ENCODE results near the gene NRIP1. TPM values are rescaled to one million over a fixed set of nuclear protein-coding genes. Genes with fewer than 3 reads are reported as not detected.

NRIP1 gene
- total RNA-seq, 1 experiment from 2014 or later: 19.1 TPM

DNA sequence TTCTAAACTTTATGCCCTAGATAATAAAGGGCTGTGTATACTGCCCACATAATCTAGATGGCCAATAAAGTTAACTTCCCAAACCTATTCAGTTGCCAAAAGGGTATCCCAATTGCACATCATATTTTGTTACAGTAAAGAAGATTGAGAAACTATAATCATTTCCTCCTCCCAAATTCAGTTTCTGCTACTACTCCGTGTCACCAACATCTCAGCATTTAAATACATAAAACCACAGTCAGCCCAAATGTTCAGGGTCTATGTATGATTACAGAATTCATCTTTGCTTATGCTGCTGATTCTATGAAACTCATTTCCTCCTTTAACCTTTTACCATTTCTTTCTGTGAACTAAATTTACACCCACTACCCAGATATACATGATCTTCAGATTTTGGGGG lies 28.6 kb downstream of the NRIP1 start:
- Histone ChIP-seq H3K9me3 (ENCODE audit: control insufficient read depth, insufficient read depth, low read depth, low read length) (no peaks in the 10 kb centered on the region), H3K36me3 (ENCODE audit: control insufficient read depth, insufficient read depth, low read length) (no peaks in the 10 kb centered on the region), H3K4me1 (ENCODE audit: control insufficient read depth, insufficient read depth, low read length) (no peaks in the 10 kb centered on the region), H3K27me3 (ENCODE audit: control insufficient read depth, insufficient read depth, low read length) (no peaks in the 10 kb centered on the region), H3K4me3 (ENCODE audit: low read depth in 2 of 2, low read length in 2 of 2) (no peak overlapping the region), H3K27ac (ENCODE audit: low read length) (no peak overlapping the region)
- ChIA-PET CTCF (no interaction called here), POLR2A (no interaction called here)
- DNase-seq (ENCODE audit: low read depth, low spot score) (no peak), ATAC-seq (no peak)
- no TSS peak for BruUV-seq (replicated peaks)
- no peak for TF ChIP-seq SIN3A (IDR thresholded peaks at IDR 0.05; ENCODE audit: borderline replicate concordance, insufficient read depth, low read depth, low read length)
- TF ChIP-seq TCF7L2 (IDR thresholded peaks at IDR 0.05; ENCODE audit: low read depth, low read length): no peak
- no peak for TF ChIP-seq POLR2AphosphoS5 (IDR thresholded peaks at IDR 0.05; ENCODE audit: low read depth, low read length)
- TF ChIP-seq, protein P1, sequence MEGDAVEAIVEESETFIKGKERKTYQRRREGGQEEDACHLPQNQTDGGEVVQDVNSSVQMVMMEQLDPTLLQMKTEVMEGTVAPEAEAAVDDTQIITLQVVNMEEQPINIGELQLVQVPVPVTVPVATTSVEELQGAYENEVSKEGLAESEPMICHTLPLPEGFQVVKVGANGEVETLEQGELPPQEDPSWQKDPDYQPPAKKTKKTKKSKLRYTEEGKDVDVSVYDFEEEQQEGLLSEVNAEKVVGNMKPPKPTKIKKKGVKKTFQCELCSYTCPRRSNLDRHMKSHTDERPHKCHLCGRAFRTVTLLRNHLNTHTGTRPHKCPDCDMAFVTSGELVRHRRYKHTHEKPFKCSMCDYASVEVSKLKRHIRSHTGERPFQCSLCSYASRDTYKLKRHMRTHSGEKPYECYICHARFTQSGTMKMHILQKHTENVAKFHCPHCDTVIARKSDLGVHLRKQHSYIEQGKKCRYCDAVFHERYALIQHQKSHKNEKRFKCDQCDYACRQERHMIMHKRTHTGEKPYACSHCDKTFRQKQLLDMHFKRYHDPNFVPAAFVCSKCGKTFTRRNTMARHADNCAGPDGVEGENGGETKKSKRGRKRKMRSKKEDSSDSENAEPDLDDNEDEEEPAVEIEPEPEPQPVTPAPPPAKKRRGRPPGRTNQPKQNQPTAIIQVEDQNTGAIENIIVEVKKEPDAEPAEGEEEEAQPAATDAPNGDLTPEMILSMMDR (IDR thresholded peaks at IDR 0.05): no peak
- TF ChIP-seq, protein P2, sequence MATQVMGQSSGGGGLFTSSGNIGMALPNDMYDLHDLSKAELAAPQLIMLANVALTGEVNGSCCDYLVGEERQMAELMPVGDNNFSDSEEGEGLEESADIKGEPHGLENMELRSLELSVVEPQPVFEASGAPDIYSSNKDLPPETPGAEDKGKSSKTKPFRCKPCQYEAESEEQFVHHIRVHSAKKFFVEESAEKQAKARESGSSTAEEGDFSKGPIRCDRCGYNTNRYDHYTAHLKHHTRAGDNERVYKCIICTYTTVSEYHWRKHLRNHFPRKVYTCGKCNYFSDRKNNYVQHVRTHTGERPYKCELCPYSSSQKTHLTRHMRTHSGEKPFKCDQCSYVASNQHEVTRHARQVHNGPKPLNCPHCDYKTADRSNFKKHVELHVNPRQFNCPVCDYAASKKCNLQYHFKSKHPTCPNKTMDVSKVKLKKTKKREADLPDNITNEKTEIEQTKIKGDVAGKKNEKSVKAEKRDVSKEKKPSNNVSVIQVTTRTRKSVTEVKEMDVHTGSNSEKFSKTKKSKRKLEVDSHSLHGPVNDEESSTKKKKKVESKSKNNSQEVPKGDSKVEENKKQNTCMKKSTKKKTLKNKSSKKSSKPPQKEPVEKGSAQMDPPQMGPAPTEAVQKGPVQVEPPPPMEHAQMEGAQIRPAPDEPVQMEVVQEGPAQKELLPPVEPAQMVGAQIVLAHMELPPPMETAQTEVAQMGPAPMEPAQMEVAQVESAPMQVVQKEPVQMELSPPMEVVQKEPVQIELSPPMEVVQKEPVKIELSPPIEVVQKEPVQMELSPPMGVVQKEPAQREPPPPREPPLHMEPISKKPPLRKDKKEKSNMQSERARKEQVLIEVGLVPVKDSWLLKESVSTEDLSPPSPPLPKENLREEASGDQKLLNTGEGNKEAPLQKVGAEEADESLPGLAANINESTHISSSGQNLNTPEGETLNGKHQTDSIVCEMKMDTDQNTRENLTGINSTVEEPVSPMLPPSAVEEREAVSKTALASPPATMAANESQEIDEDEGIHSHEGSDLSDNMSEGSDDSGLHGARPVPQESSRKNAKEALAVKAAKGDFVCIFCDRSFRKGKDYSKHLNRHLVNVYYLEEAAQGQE (IDR thresholded peaks at IDR 0.05; ENCODE audit: insufficient read depth in 1 of 2, low read depth in 2 of 2, low read length in 1 of 2): no peak
- intact Hi-C loops (cut with micrococcal nuclease; ENCODE audit: unreplicated experiment): no loop called here
- in situ Hi-C loops (cut with HindIII; ENCODE audit: low pct_unique_long_range_greater_than_20kb, low sequenced_read_pairs): no loop called here

DNA sequence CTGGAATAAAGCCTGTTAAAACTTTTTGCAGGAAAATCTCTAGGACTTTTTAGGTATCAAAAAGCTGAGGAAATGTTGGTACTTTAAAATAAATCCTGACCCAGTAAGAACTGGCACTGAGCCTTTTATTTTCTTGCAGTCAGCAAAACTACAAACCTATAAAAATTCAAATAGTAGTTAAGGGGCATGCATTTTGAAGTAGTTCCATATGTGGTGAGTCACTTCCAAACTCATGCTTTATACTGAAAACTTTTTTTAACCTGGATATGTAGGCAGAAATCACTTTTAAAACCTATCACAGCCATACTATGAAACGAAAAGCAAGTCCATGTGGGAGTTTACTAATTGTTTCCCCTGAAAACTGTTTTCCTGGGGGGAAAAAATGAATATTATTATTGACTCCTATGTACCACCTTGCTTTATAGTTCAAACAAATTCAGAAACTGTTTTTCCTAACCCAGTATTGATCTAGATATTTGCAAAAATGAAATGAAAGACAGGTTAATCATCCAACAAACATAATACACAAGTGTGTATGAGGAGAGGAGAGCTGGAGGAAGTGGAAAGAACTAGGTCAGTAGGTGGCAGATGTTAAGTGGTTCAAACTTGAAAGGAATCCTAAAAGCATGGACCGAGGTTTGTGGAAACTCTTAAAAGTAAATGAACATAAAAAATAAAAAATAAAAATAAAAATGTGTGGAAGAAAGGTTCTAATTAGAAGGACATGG lies 30.5 kb downstream of the NRIP1 start:
- no peak overlapping the region for H3K4me3 ChIP-seq (ENCODE audit: low read depth in 2 of 2, low read length in 2 of 2)
- intact Hi-C loops (cut with micrococcal nuclease; ENCODE audit: unreplicated experiment) (no loop called here), in situ Hi-C loops (cut with HindIII; ENCODE audit: low pct_unique_long_range_greater_than_20kb, low sequenced_read_pairs) (no loop called here)
- DNase-seq (ENCODE audit: low read depth, low spot score) (no peak), ATAC-seq (no peak)
- TF ChIP-seq POLR2AphosphoS5 (IDR thresholded peaks at IDR 0.05; ENCODE audit: low read depth, low read length): no peak
- TF ChIP-seq SIN3A (IDR thresholded peaks at IDR 0.05; ENCODE audit: borderline replicate concordance, insufficient read depth, low read depth, low read length): no peak
- TF ChIP-seq, protein P1 (IDR thresholded peaks at IDR 0.05): no peak
- no peak for TF ChIP-seq TCF7L2 (IDR thresholded peaks at IDR 0.05; ENCODE audit: low read depth, low read length)
- ChIA-PET POLR2A (no interaction called here), CTCF (interaction anchor here (0.8 kb wide), 1 partner anchor 155 kb away, joined by 3 read pairs; no protein-coding TSS in a partner anchor)
- no peaks in the 10 kb centered on the region for H3K4me1 ChIP-seq (ENCODE audit: control insufficient read depth, insufficient read depth, low read length)
- no peaks in the 10 kb centered on the region for H3K9me3 ChIP-seq (ENCODE audit: control insufficient read depth, insufficient read depth, low read depth, low read length)
- H3K36me3 ChIP-seq (ENCODE audit: control insufficient read depth, insufficient read depth, low read length): no peaks in the 10 kb centered on the region
- no peaks in the 10 kb centered on the region for H3K27me3 ChIP-seq (ENCODE audit: control insufficient read depth, insufficient read depth, low read length)
- H3K27ac ChIP-seq (ENCODE audit: low read length): no peak overlapping the region
- BruUV-seq (replicated peaks): no TSS peak
